Measurements from ENCODE around the gene S1PR5. TPM values are rescaled to one million over a fixed set of nuclear protein-coding genes. Genes with fewer than 3 reads are reported as not detected.
A peak's percentile ranks its signal among the peaks of the same experiment; 100 is the strongest.

S1PR5 gene
- total and polyA plus RNA-seq, 9 of the 15 experiments (the other 6 are each of a cell fraction or from before 2014, with no cell fraction given) = 0.03 to 0.54 (median 0.35) TPM; not detected in 4

DNA sequence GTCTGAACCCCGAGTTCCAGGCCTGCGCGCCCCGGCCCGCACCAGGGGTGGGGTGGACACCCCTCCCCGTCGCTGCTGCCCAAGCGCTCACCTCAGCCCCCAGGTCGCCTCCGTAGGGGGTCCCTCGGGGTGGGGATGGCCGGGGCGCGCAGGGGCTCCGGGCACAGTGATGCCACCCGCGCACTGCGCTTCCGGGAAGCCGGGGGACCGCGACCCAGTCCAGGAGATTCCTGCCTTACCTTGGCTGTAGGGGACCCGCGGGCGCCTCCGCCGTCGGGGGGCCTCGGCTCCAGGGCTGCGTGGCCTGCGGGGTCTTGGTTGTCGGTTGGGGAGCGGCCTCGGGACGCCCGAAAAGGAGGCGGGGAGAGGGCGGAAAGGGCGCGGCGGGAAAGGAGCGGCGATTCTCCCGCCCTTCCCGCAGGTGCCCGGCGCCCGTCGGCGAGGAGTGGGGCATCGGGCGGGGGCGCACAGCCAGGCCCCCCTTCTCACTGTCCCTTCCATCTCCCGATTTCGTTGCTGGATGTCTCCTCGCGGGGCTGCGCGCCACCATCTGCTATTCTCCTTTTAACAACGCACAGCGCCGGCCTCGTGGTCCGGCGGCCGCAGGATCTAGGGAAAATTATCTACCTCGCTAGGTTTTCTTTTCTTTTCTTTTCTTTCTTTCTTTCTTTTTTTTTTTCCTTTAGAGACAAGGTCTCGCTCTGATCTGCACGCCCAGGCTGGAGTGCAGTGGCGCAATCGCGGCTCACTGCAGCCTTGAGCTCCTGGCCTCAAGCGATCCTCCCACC, 14.1 kb downstream of the S1PR5 start, which contains the start of gene KEAP1 (continued):
- TF ChIP-seq, protein P1, sequence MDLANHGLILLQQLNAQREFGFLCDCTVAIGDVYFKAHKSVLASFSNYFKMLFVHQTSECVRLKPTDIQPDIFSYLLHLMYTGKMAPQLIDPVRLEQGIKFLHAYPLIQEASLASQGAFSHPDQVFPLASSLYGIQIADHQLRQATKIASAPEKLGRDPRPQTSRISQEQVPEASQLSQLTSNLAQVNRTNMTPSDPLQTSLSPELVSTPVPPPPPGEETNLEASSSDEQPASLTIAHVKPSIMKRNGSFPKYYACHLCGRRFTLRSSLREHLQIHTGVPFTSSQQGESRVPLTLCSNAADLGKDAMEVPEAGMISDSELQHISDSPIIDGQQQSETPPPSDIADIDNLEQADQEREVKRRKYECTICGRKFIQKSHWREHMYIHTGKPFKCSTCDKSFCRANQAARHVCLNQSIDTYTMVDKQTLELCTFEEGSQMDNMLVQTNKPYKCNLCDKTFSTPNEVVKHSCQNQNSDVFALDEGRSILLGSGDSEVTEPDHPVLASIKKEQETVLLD (IDR thresholded peaks at IDR 0.05) = no peak
- TF ChIP-seq NR2F6 (CRISPR knock-in tag; IDR thresholded peaks at IDR 0.05) = no peak
- TF ChIP-seq, protein P2, sequence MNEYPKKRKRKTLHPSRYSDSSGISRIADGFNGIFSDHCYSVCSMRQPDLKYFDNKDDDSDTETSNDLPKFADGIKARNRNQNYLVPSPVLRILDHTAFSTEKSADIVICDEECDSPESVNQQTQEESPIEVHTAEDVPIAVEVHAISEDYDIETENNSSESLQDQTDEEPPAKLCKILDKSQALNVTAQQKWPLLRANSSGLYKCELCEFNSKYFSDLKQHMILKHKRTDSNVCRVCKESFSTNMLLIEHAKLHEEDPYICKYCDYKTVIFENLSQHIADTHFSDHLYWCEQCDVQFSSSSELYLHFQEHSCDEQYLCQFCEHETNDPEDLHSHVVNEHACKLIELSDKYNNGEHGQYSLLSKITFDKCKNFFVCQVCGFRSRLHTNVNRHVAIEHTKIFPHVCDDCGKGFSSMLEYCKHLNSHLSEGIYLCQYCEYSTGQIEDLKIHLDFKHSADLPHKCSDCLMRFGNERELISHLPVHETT (CRISPR knock-in tag; conservative IDR thresholded peaks at IDR 0.05 in 1 of 2, IDR thresholded peaks at IDR 0.05 in 1 of 2) = peak in 1 of 2 experiments; percentile 70; a peak in 2 of 4 replicates
- no peak for TF ChIP-seq SIX5 (IDR thresholded peaks at IDR 0.05; ENCODE audit: borderline replicate concordance in 1 of 2, insufficient read depth in 1 of 2, low read depth in 1 of 2, low read length in 2 of 2)
- TF ChIP-seq, protein P3, sequence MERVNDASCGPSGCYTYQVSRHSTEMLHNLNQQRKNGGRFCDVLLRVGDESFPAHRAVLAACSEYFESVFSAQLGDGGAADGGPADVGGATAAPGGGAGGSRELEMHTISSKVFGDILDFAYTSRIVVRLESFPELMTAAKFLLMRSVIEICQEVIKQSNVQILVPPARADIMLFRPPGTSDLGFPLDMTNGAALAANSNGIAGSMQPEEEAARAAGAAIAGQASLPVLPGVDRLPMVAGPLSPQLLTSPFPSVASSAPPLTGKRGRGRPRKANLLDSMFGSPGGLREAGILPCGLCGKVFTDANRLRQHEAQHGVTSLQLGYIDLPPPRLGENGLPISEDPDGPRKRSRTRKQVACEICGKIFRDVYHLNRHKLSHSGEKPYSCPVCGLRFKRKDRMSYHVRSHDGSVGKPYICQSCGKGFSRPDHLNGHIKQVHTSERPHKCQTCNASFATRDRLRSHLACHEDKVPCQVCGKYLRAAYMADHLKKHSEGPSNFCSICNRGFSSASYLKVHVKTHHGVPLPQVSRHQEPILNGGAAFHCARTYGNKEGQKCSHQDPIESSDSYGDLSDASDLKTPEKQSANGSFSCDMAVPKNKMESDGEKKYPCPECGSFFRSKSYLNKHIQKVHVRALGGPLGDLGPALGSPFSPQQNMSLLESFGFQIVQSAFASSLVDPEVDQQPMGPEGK (CRISPR knock-in tag; IDR thresholded peaks at IDR 0.05; ENCODE audit: borderline replicate concordance) = no peak
- TF ChIP-seq TAF15 (IDR thresholded peaks at IDR 0.05; ENCODE audit: low read depth, low read length) = no peak
- TF ChIP-seq, protein P4, sequence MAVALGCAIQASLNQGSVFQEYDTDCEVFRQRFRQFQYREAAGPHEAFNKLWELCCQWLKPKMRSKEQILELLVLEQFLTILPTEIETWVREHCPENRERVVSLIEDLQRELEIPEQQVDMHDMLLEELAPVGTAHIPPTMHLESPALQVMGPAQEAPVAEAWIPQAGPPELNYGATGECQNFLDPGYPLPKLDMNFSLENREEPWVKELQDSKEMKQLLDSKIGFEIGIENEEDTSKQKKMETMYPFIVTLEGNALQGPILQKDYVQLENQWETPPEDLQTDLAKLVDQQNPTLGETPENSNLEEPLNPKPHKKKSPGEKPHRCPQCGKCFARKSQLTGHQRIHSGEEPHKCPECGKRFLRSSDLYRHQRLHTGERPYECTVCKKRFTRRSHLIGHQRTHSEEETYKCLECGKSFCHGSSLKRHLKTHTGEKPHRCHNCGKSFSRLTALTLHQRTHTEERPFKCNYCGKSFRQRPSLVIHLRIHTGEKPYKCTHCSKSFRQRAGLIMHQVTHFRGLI (CRISPR knock-in tag; IDR thresholded peaks at IDR 0.05) = no peak
- peak in 1 of 2 experiments; percentile 10; a peak in 1 of 4 replicates for TF ChIP-seq TBL1XR1 (IDR thresholded peaks at IDR 0.05; ENCODE audit: low read length in 2 of 2)
- TF ChIP-seq, protein P5, sequence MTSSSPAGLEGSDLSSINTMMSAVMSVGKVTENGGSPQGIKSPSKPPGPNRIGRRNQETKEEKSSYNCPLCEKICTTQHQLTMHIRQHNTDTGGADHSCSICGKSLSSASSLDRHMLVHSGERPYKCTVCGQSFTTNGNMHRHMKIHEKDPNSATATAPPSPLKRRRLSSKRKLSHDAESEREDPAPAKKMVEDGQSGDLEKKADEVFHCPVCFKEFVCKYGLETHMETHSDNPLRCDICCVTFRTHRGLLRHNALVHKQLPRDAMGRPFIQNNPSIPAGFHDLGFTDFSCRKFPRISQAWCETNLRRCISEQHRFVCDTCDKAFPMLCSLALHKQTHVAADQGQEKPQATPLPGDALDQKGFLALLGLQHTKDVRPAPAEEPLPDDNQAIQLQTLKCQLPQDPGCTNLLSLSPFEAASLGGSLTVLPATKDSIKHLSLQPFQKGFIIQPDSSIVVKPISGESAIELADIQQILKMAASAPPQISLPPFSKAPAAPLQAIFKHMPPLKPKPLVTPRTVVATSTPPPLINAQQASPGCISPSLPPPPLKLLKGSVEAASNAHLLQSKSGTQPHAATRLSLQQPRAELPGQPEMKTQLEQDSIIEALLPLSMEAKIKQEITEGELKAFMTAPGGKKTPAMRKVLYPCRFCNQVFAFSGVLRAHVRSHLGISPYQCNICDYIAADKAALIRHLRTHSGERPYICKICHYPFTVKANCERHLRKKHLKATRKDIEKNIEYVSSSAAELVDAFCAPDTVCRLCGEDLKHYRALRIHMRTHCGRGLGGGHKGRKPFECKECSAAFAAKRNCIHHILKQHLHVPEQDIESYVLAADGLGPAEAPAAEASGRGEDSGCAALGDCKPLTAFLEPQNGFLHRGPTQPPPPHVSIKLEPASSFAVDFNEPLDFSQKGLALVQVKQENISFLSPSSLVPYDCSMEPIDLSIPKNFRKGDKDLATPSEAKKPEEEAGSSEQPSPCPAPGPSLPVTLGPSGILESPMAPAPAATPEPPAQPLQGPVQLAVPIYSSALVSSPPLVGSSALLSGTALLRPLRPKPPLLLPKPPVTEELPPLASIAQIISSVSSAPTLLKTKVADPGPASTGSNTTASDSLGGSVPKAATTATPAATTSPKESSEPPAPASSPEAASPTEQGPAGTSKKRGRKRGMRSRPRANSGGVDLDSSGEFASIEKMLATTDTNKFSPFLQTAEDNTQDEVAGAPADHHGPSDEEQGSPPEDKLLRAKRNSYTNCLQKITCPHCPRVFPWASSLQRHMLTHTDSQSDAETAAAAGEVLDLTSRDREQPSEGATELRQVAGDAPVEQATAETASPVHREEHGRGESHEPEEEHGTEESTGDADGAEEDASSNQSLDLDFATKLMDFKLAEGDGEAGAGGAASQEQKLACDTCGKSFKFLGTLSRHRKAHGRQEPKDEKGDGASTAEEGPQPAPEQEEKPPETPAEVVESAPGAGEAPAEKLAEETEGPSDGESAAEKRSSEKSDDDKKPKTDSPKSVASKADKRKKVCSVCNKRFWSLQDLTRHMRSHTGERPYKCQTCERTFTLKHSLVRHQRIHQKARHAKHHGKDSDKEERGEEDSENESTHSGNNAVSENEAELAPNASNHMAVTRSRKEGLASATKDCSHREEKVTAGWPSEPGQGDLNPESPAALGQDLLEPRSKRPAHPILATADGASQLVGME (CRISPR knock-in tag; IDR thresholded peaks at IDR 0.05) = no peak; the same call in 1 of the 2 replicates
- no peak for TF ChIP-seq ZNF324 (CRISPR knock-in tag; IDR thresholded peaks at IDR 0.05)

All from K562 (cell line).